ENCODE results near the gene DCT. TPM values are rescaled to one million over a fixed set of nuclear protein-coding genes. Genes with fewer than 3 reads are reported as not detected.

Gene DCT
- total RNA-seq, 1 experiment from 2014 or later, result not detected

DNA sequence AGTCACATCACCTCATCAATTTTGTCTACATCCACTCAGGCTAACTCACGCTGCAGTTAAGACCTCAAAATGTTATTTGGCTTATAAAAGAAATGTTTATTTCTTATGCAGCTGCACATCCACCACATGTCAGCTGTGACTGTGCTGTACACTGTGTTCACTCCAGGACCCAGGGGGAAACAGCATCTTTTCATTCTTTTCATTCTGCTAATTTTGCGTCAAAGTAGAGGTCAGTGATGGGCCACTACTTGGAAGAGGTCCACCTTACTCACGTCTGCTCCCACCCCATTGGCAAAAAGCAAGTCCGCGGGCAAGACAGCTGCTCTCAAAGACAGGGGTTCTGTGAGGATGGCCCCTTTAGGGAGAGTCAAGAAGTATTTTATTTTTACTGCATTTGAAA lies 4.5 kb upstream of the DCT start:
- no peaks in the 10 kb centered on the region for H3K27me3 Mint-ChIP-seq (ENCODE audit: unreplicated experiment)
- no peak for DNase-seq
- no peaks in the 10 kb centered on the region for H3K36me3 Mint-ChIP-seq (ENCODE audit: insufficient read depth, unreplicated experiment)
- TF ChIP-seq, protein P1, sequence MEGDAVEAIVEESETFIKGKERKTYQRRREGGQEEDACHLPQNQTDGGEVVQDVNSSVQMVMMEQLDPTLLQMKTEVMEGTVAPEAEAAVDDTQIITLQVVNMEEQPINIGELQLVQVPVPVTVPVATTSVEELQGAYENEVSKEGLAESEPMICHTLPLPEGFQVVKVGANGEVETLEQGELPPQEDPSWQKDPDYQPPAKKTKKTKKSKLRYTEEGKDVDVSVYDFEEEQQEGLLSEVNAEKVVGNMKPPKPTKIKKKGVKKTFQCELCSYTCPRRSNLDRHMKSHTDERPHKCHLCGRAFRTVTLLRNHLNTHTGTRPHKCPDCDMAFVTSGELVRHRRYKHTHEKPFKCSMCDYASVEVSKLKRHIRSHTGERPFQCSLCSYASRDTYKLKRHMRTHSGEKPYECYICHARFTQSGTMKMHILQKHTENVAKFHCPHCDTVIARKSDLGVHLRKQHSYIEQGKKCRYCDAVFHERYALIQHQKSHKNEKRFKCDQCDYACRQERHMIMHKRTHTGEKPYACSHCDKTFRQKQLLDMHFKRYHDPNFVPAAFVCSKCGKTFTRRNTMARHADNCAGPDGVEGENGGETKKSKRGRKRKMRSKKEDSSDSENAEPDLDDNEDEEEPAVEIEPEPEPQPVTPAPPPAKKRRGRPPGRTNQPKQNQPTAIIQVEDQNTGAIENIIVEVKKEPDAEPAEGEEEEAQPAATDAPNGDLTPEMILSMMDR (IDR thresholded peaks at IDR 0.05; ENCODE audit: unreplicated experiment), result no peak
- no peak overlapping the region for H3K27ac Mint-ChIP-seq (ENCODE audit: unreplicated experiment)
- intact Hi-C loops (cut with micrococcal nuclease; ENCODE audit: unreplicated experiment), result no loop called here
- no peaks in the 10 kb centered on the region for H3K4me1 Mint-ChIP-seq (ENCODE audit: low read depth, unreplicated experiment)
- CTCF ChIA-PET, result no interaction called here
- H3K4me3 Mint-ChIP-seq (ENCODE audit: low read depth, unreplicated experiment), result no peak overlapping the region
- BruUV-seq (replicated peaks), result no TSS peak
- H3K9me3 Mint-ChIP-seq (ENCODE audit: low read depth, unreplicated experiment), result peaks cover 3% of the 10 kb centered on the region

DNA sequence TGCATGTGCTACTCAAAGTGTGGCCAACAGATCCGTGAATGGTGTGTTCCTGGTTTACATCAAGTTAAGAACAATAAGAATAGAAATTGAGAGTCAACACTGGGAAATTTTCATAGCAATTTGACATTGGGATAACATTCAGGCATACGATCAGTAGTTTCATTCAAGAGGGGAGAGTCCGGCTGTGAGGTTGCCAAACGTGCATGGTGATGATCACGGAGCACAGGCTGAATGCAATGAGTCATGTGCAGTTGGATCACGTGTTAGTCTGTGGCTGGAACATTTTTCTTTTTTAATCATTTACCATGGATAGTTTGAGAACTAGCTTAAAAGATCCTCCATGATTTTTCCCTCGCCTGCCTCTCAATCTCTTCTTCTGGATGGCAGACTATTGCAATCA lies 2.5 kb upstream of the DCT start:
- Mint-ChIP-seq H3K4me3 (ENCODE audit: low read depth, unreplicated experiment) (no peak overlapping the region), H3K27ac (ENCODE audit: unreplicated experiment) (no peak overlapping the region), H3K9me3 (ENCODE audit: low read depth, unreplicated experiment) (peaks cover 3% of the 10 kb centered on the region), H3K27me3 (ENCODE audit: unreplicated experiment) (no peaks in the 10 kb centered on the region), H3K4me1 (ENCODE audit: low read depth, unreplicated experiment) (no peaks in the 10 kb centered on the region), H3K36me3 (ENCODE audit: insufficient read depth, unreplicated experiment) (no peaks in the 10 kb centered on the region)
- no TSS peak for BruUV-seq (replicated peaks)
- intact Hi-C loops (cut with micrococcal nuclease; ENCODE audit: unreplicated experiment), result no loop called here
- CTCF ChIA-PET, result no interaction called here
- TF ChIP-seq, protein P1 (IDR thresholded peaks at IDR 0.05; ENCODE audit: unreplicated experiment), result no peak
- peak; percentile 1 for DNase-seq

DNA sequence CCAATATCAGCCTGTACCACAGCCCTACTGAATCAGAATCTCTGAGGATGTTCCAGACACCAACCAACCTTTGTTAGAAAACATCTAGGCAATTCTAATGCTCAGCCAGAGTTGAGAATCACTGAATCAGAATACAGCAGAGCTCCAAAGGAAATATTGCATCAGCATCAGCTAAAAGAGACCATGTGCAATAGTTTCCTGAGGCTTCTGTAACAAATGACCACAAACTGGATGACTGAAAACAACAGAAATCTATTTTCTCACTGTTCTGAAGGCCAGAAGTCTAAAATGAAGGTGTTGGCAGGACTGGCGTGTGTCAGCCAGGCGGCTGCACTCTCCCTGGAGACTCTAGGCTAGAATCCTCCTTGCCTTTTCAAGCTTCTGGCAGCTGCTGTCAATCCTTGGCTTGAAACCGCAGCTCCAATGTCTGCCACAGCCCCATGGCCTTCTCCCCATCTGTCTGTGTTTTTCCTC lies 1.2 kb upstream of the DCT start:
- Mint-ChIP-seq H3K36me3 (ENCODE audit: insufficient read depth, unreplicated experiment) (no peaks in the 10 kb centered on the region), H3K4me1 (ENCODE audit: low read depth, unreplicated experiment) (no peaks in the 10 kb centered on the region), H3K27ac (ENCODE audit: unreplicated experiment) (no peak overlapping the region), H3K9me3 (ENCODE audit: low read depth, unreplicated experiment) (peaks cover 3% of the 10 kb centered on the region), H3K4me3 (ENCODE audit: low read depth, unreplicated experiment) (no peak overlapping the region), H3K27me3 (ENCODE audit: unreplicated experiment) (no peaks in the 10 kb centered on the region)
- CTCF ChIA-PET, result no interaction called here
- TF ChIP-seq, protein P1 (IDR thresholded peaks at IDR 0.05; ENCODE audit: unreplicated experiment), result no peak
- intact Hi-C loops (cut with micrococcal nuclease; ENCODE audit: unreplicated experiment), result no loop called here
- BruUV-seq (replicated peaks), result no TSS peak
- no peak for DNase-seq

DNA sequence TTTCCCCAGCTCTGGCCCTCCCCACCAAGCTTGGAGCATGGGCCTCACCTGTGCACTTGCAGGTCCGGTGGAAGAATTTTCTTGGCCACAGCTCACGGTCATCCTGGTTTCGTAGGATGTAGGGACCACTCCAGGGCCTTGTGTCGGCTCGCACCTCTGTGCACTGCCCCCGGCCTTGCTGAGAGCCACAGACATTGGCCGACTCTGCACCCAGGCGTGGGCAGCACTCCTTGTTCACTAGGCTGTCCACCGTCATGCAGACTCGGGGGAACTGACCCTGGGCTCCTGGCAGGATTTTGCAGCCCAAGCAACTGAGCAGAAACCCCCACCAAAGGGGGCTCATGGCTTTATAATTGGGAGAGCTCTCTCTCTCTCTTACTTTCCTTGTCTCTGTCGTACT lies 569 bp downstream of the DCT start:
- Mint-ChIP-seq H3K9me3 (ENCODE audit: low read depth, unreplicated experiment) (peaks cover 3% of the 10 kb centered on the region), H3K27ac (ENCODE audit: unreplicated experiment) (no peak overlapping the region), H3K36me3 (ENCODE audit: insufficient read depth, unreplicated experiment) (no peaks in the 10 kb centered on the region), H3K27me3 (ENCODE audit: unreplicated experiment) (no peaks in the 10 kb centered on the region), H3K4me1 (ENCODE audit: low read depth, unreplicated experiment) (no peaks in the 10 kb centered on the region), H3K4me3 (ENCODE audit: low read depth, unreplicated experiment) (no peak overlapping the region)
- no TSS peak for BruUV-seq (replicated peaks)
- CTCF ChIA-PET, result no interaction called here
- intact Hi-C loops (cut with micrococcal nuclease; ENCODE audit: unreplicated experiment), result no loop called here
- DNase-seq, result no peak
- TF ChIP-seq, protein P1 (IDR thresholded peaks at IDR 0.05; ENCODE audit: unreplicated experiment), result no peak
